Activated naive CD4-positive, alpha-beta T cell treated with anti-CD3 and anti-CD28 coated beads, Interleukin-2, amount 50 U/mL, for 72 hours (primary cell): Measurements from ENCODE around the gene COPRS. TPM values are rescaled to one million over a fixed set of nuclear protein-coding genes. Genes with fewer than 3 reads are reported as not detected.
A peak's percentile ranks its signal among the peaks of the same experiment; 100 is the strongest.
"Not testable (repeated sequence)": the region's sequence is repeated elsewhere in the genome, so short reads cannot be mapped to it uniquely, and the experiment has no call there.

Source experiments
- ATAC-seq, 2 donors: fragments of 150-1000 bp; cut with Tn5 transposase; 2 replicates each; pipeline ENCODE4 v1.10.0; 2021; ENCODE audit warnings: mild to moderate bottlenecking in 2 of 2, moderate library complexity in 2 of 2
- DNase-seq, 2 donors: peaks; one replicate each; pipeline ENCODE4 v3.0.0; 2021 to 2022; ENCODE audit warnings: low spot score in 2 of 2
- H3K27ac Mint-ChIP-seq, 2 donors: one replicate each; pipeline ENCODE4 v1.8.0; 2022; ENCODE audit warnings: mild to moderate bottlenecking in 2 of 2, mixed read lengths in 2 of 2
- H3K36me3 Mint-ChIP-seq, 2 donors: one replicate each; pipeline ENCODE4 v1.8.0; 2022; ENCODE audit warnings: mixed read lengths in 2 of 2
- H3K9me3 Mint-ChIP-seq, 2 donors: one replicate each; pipeline ENCODE4 v1.8.0; 2022; ENCODE audit warnings: mixed read lengths in 2 of 2
- total RNA-seq, 2 donors: library from RNA; stranded (reverse); gene quantifications; one replicate each; pipeline ENCODE4 v1.2.3, GENCODE V29; 2022

COPRS gene
- total RNA-seq, 2 donors from 2014 or later = 33.9 to 41.3 TPM

DNA sequence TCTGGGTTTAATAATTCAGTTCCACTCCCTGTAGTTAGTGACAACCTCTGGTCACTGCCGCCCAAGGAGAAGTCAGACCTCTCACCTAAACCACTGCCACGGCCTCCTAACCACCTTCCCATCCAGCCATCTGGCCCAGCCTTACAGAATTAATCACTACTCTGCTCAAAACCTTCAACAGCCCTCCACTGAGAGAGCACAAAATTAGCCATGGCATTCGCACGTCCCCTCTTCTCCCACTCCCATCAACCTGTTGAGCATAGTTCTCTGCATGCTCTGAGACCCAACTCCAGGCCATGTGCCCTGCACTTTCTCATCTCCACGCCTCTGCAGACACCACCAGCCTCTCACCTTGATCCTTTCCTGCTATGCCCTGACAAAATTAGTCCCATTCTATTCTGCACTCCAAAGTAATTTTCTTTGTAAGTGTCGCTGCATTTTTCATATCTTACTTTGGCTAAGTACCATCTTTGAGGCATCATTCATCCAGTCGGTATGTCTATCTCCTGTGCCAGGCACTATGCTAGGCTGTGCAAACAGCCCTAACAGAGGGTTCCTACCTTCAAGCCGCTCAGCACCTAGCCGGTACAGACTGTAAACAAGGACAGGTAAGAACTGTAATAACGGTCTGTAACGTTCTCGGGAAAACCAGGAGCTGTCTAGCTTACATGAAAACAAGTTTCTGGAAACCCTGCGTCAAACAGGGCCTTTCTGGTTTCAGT lies 963 bp downstream of the COPRS start:
- H3K9me3 Mint-ChIP-seq = no peaks in the 10 kb centered on the region
- DNase-seq (no peak), ATAC-seq (peak; percentile 30 to 41)
- peaks cover 5 to 8% of the 10 kb centered on the region in 2 donors for H3K36me3 Mint-ChIP-seq
- peak overlapping the region; percentile 73 to 87 for H3K27ac Mint-ChIP-seq

DNA sequence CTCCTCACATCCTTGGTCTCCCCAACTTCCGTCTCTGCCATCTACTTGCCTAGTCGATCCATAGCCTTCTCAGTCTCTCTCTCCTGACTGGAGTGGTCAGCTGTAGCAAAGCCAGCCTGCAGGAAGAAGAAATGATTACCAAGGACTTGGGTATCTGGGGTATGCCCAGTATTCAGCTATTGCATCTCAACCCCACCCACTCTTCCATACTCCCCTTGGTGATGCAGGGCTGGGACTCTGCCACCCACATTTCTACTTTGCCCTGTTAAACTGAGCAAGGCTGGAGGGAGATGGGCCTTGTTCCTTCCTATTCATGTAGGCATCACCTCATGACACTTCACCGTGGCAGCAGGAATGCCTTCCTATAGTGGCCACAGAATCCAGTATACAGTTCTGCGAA lies 2.3 kb downstream of the COPRS start:
- H3K36me3 Mint-ChIP-seq = peaks cover 0 to 11% of the 10 kb centered on the region in 2 donors
- H3K9me3 Mint-ChIP-seq = no peaks in the 10 kb centered on the region
- no peak overlapping the region for H3K27ac Mint-ChIP-seq
- no peak for ATAC-seq
- no peak for DNase-seq

DNA sequence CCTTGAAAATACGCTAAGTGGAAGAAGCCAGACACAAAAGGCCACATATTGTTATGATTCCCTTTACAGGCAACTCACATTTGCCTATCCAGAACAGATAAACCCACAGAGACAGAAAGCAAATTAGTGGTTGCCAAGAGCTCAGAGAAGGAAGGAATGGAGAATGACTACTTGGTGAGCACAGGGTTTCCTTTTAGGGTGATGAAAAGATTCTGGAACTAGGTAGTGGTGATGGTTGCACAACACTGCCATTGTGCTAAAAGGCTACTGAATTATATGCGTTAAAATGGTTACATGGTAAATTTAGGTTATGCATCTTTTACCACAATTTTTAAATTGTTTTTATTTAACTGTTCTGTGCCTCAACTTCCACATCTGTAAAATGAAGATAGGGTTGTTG lies 4.4 kb downstream of the COPRS start:
- H3K9me3 Mint-ChIP-seq = no peaks in the 10 kb centered on the region
- H3K36me3 Mint-ChIP-seq = peaks cover 0 to 11% of the 10 kb centered on the region in 2 donors
- no peak overlapping the region for H3K27ac Mint-ChIP-seq
- no peak for ATAC-seq
- DNase-seq = no peak

DNA sequence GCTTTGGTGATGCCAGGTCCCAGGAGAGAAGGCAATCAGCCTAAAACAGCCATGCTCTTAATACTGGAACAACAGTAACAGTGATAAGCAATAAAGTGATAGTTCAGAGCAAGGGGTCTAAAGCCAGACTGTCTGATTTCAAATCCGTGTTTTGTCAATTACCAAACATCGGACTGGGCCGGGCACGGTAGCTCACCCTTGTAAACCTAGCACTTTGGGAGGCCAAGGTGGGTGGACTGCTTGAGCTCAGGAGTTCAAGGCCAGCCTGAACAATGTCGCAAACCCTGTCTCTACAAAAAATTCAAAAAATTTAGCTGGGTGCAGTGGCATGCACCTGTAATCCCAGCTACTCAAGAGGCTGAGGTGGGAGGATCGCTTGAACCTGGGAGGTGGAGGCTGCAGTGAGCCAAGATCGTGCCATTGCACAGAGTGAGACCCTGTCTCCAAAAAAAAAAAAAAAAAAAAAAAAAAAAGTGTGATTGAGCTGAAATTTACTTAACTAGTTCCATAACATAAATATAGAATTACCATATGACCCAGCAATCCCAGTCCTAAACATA lies 5.1 kb downstream of the COPRS start:
- no peak for ATAC-seq
- peak overlapping the region in 1 of 2 donors; percentile 58 for H3K27ac Mint-ChIP-seq
- H3K9me3 Mint-ChIP-seq = no peaks in the 10 kb centered on the region
- DNase-seq = no peak
- H3K36me3 Mint-ChIP-seq = peaks cover 0 to 11% of the 10 kb centered on the region in 2 donors

DNA sequence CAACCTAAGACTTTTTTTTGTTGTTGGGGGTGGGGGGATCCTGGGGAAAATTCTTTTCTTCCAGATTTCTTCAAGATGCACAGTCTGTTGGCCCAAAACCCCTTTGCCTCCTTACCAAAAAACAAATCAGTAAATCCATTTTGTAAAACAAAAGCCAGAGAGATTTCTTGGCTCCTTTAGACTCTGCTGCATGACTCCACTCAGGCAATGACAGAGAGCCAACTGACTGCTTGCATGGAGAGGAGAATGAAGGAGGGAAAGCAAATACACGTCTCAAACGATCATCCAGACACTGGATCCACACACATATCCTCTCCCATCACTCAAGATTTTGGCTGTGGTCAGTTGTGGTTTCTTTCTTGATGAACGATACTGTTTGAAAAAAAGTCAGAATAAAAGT lies 13.8 kb downstream of the COPRS start:
- Mint-ChIP-seq H3K36me3 (no peaks in the 10 kb centered on the region), H3K27ac (no peak overlapping the region), H3K9me3 (no peaks in the 10 kb centered on the region)
- DNase-seq = no peak
- no peak for ATAC-seq

DNA sequence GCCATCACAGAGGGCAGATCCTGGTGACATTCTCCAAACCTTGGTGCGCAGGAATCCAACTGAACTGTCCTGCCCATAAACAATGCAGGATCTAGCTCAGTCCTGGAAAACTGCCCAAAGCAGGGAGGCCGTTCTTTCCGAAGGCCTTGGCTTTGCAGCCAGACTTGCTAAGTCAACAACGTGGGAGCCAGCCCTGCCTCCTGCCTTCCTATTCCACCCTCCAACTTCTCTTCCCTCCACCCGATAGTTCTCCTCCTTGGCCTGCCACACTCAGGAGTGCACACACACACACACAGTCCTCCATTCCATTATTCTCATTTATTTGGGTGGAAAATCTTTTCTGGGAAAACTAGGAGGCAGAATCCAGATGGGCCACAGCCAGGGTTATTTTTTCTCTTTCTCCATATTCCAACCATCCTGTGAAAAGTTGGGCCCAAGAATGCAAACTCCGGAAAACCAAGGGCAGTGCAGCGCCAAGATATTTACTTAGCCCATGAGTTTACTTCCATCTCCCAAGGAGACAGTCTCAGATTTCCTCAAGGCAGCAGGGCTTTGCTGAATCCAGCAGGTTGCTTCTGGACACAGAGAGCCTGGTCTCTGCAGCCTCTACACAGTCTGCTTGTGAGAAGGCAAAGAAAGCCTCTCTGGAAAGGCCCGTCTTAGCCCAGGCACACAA lies 15.8 kb downstream of the COPRS start:
- Mint-ChIP-seq H3K9me3 (no peaks in the 10 kb centered on the region), H3K27ac (no peak overlapping the region), H3K36me3 (no peaks in the 10 kb centered on the region)
- DNase-seq = no peak
- ATAC-seq = no peak

DNA sequence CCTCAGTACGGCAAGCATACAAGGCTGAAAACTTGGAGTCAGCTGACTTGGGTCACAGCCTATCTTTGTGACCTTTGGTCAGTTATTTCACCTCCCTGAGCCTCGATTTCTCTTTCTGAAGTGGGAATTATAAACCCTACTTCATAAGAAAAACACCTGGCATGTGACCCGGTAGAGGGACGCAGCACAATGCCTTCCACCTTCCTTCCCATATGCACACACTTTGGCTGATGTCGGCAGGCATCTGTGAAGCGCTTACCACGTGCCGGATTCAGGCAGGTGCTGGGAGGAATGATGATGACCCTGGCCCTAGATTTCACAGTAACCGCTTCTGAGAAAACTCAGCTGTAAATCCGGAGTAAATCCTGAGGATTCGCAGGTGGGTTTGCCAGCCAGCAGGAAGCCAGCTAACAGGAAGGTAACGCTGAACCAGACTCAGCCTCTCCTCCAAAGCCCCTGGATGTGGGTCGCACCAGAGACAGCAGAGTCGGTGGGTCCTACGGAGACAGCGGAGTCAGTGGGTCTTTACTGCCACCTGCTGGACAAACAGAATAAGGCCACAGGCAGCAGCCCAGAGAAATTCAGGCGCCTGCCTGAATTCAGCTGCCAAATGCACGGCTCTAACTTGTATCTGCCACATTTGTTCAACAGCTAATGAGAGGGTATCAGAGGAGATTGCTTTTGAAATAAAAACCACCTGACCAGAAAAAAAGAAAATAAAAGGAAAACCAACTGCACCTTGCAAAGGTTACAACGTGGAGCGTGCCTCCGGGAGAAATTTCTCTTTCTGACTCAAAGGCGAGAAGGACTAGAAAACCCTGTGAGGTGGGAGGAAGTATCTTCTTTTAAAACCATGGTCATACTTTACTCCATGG lies 16.6 kb downstream of the COPRS start:
- ATAC-seq = peak; percentile 92 to 95
- Mint-ChIP-seq H3K27ac (no peak overlapping the region), H3K36me3 (no peaks in the 10 kb centered on the region), H3K9me3 (no peaks in the 10 kb centered on the region)
- DNase-seq = peak; percentile 63 to 67

DNA sequence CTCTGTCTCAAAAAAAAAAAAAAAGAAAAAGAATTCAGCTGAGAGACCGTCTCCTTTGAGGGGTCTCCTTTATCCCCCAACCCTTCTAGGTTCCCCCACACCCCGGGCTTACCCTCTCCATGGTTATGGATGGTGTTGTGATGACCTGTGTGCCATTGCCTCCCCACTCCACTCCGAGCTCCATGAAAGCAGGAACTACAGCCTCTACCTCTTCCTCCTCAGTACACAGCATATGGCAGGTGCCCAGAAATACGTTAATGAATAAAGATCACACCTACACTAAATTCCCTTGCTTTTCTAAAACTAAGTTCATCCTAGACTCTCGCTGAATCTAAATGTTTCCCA lies 17.2 kb downstream of the COPRS start:
- DNase-seq (no peak), ATAC-seq (no peak)
- Mint-ChIP-seq H3K27ac (no peak overlapping the region), H3K36me3 (no peaks in the 10 kb centered on the region), H3K9me3 (no peaks in the 10 kb centered on the region)

DNA sequence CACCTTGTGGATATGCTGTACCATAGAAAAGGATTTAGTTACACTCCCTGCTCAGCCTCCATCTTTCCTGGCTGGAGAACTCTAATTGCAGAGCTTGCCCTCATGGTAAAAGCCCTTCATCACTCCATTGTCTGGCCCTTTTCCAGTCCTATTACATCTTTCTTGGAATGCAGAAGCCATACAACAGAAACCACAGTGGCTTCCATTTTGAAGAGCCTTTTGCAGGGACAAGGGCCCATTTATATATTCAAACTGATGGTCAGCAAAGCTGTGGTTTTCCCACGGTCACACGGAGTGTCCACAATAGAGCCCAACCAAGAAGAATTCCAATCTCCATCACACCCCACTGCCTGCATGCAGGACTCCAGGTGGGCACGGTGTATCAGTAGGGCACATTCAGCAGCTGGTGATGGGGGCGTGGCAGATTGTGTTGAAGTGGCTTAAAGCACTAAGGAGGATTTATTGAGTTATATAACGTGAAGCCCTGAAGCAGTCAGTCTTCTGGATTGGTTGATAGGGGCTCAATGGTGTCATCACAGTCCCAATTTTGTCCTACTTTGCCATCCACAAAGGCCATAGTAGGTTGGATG lies 20.3 kb downstream of the COPRS start:
- ATAC-seq = no peak
- Mint-ChIP-seq H3K9me3 (no peaks in the 10 kb centered on the region), H3K36me3 (no peaks in the 10 kb centered on the region), H3K27ac (no peak overlapping the region)
- no peak for DNase-seq

DNA sequence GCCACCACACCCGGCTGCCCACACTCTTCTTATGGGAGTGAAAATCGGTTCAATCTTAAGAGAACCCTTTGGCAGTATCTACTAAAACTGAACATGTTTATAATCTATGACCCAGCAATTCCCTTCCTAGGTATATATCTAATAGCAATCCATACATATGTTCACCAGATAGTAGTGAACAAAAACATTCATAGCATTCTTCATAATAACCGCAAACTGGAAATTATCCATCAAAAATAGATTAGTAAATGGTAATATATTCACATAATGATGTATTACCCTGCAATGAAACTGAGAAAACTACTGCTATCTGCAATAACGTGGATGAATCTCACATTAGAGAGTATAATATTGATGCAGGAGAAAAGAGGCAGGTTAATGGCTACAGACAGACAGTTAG lies 23.1 kb downstream of the COPRS start:
- H3K27ac Mint-ChIP-seq = no peak overlapping the region
- H3K9me3 Mint-ChIP-seq = no peaks in the 10 kb centered on the region
- DNase-seq (no peak), ATAC-seq (no peak)
- H3K36me3 Mint-ChIP-seq = no peaks in the 10 kb centered on the region

DNA sequence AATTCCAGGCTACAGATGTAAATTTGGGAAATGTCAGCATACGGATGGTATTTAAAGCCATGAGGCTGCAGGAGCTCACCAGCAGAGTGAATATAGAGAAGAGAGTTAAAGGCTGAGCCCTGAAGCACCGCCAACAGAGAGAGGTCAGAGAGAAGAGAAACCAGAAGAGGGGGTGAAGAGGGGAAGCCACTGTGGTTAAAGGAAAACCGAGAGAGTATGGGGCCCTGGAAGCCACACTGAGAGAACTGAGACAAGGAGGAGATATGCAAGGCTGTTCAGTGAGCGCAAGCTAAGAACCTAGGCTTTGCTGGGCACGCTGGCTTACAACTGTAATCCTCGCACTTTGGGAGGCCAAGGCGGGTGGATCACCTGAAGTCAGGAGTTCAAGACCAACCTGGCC lies 24.6 kb downstream of the COPRS start:
- Mint-ChIP-seq H3K36me3 (no peaks in the 10 kb centered on the region), H3K27ac (no peak overlapping the region), H3K9me3 (no peaks in the 10 kb centered on the region)
- ATAC-seq = peak; percentile 24 to 48
- no peak for DNase-seq

DNA sequence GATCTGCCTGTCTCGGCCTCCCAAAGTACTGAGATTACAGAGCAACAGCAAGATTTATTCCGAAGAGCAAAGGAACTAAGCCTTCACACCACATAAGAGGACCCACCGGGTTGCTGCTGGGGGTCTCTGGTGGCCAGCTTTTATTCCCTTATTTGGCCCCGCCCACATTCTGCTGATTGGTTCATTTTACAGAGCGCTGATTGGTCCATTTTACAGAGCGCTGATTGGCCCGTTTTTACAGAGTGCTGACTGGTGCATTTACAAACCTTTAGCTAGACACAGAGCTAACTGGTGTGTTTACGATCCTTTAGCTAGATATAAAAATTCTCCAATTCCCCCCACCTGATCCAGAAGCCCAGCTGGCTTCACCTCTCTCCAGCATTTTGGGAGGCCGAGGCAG lies 26.3 kb downstream of the COPRS start:
- DNase-seq (no peak), ATAC-seq (no peak)
- H3K9me3 Mint-ChIP-seq = no peaks in the 10 kb centered on the region
- H3K27ac Mint-ChIP-seq = no peak overlapping the region
- no peaks in the 10 kb centered on the region for H3K36me3 Mint-ChIP-seq

DNA sequence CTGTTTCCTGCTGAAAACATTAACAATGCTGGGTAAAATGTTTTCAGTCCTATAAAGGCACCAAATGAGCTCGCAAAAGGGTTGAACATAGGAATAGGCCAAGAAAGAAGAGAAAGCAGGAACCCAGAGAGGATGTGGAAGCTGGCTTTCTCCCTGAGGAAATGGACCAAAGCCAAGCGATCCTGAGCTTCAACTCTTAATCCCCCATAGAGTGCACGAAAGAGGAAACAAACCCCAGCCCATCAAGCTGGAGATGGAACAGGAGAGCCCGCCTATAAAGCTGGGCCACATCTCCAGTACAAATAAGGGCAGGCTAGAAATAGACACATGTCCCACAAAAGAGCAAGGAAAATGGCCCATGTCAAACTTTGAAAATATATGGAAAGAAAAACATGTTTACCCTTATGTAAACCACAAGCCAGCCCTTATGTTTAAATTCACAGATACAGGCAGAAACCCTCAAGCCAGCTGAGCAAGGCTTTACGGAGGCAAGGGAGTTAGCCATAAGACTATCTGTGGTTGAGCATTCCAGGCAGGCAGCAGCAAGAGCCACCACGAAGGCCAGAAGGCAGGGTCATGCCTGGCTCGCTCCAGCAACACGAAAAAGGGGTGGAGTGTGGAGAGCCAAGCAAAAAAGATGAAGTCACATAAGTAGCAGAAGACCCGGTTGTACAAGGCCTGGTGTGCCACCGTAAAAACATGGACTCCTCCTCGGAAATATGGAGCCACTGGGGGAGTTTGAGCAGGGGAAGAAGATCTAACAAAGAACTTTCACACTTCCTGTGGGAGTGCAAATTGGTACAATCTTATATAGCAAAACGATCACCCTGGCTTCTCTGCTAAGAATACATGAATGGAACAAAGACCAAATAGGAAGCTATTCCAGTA lies 27.8 kb downstream of the COPRS start:
- no peak for ATAC-seq
- peak overlapping the region in 1 of 2 donors; percentile 10 for H3K27ac Mint-ChIP-seq
- no peaks in the 10 kb centered on the region for H3K36me3 Mint-ChIP-seq
- no peak for DNase-seq
- no peaks in the 10 kb centered on the region for H3K9me3 Mint-ChIP-seq

DNA sequence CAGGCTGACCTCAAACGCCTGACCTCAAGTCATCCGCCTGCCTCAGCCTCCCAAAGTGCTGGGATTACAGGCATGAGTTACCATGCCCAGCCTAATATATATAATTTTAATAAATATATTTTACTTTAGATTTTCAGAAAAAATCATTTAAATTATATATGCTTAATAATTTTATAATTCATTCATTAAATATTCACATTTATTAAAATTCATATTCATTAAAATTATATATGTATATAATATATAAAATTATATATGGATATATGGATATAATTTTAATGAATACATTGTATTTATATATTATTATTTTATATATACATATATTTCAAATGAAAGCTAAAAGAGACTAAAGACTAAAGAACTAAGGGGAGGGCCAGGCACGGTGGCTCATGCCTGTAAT lies 29.4 kb downstream of the COPRS start:
- H3K9me3 Mint-ChIP-seq = no peaks in the 10 kb centered on the region
- no peaks in the 10 kb centered on the region for H3K36me3 Mint-ChIP-seq
- DNase-seq (no peak), ATAC-seq (no peak)
- H3K27ac Mint-ChIP-seq = no peak overlapping the region

DNA sequence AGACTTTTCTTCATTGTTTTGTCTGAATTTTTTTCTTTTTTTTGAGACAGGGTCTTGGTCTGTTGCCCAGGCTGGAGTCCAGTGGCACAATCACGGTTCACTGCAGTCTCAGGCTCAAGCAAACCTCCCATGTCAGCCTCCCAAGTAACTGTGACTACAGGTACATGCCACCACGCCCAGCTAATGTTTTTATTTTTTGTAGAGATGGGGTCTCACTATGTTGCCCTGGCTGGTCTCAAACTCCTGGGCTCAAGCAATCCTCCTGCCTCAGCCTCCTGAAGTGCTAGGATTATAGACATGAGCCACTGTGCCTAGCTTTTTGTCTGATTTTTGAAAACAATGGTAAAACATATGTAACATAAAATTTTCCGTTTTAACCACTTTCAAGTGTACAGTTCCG lies 30.1 kb downstream of the COPRS start:
- H3K9me3 Mint-ChIP-seq, DNase-seq, H3K36me3 Mint-ChIP-seq, H3K27ac Mint-ChIP-seq, ATAC-seq: not testable (repeated sequence)
